OCI-LY7 (cell line): ENCODE measurements around the gene RPUSD1. TPM values are rescaled to one million over a fixed set of nuclear protein-coding genes. Genes with fewer than 3 reads are reported as not detected.

Experiments
- BruUV-seq: library from RNA; stranded (reverse); fragments of 400-500 nt; replicated peaks from 2 replicates; lab custom pipeline; 2021; lab: Mats Ljungman, UMichigan
- CTCF ChIA-PET: fragments of 300-600 bp; sonication (Branson Sonifier 250); formaldehyde crosslinking; loops from one replicate; lab custom pipeline; 2022; ENCODE audit warnings: antibody characterized with exemption; ENCODE audit not compliant: unreplicated experiment; lab: Charles Lee
- POLR2A ChIA-PET: fragments of 300-600 bp; sonication (Branson Sonifier 250); formaldehyde crosslinking; loops from one replicate; lab custom pipeline; 2022; ENCODE audit warnings: antibody characterized with exemption; lab: Charles Lee
- DNase-seq: peaks from one replicate; pipeline ENCODE4 v3.0.0-alpha.2; 2015; ENCODE audit warnings: low spot score
- H2AFZ ChIP-seq: fragments of 200-600 bp; sonication (generic), shearing (Covaris generic); 2 replicates; pipeline ENCODE4 v1.6.1; 2014; ENCODE audit warnings: mild to moderate bottlenecking, antibody characterized with exemption, low read length, moderate library complexity
- H3K27ac ChIP-seq: fragments of 200-600 bp; sonication (generic); 2 replicates; pipeline ENCODE4 v1.5.1; 2014; ENCODE audit warnings: mixed run types, low read depth, mild to moderate bottlenecking, moderate library complexity, low read length, inconsistent platforms; ENCODE audit not compliant: poor library complexity, severe bottlenecking
- H3K36me3 ChIP-seq: fragments of 200-600 bp; sonication (generic); 2 replicates; pipeline ENCODE4 v1.6.1; 2014; ENCODE audit warnings: mild to moderate bottlenecking, antibody characterized with exemption, low read length, moderate library complexity, mixed read lengths; ENCODE audit not compliant: insufficient read depth
- H3K4me1 ChIP-seq: fragments of 200-600 bp; sonication (generic); 2 replicates; pipeline ENCODE4 v1.5.1; 2014; ENCODE audit warnings: mild to moderate bottlenecking, low read length; ENCODE audit not compliant: insufficient read depth, poor library complexity, severe bottlenecking
- H3K4me2 ChIP-seq: fragments of 200-600 bp; sonication (generic); 2 replicates; pipeline ENCODE4 v1.6.1; 2014; ENCODE audit warnings: mild to moderate bottlenecking, low read length
- H3K4me3 ChIP-seq: fragments of 200-600 bp; sonication (generic); 2 replicates; pipeline ENCODE4 v1.5.1; 2014; ENCODE audit warnings: mild to moderate bottlenecking, low read depth, low read length; ENCODE audit not compliant: poor library complexity, severe bottlenecking
- H3K79me2 ChIP-seq: fragments of 200-600 bp; sonication (generic); 2 replicates; pipeline ENCODE4 v1.6.1; 2016; ENCODE audit warnings: low read depth, mild to moderate bottlenecking, low read length, moderate library complexity, mixed read lengths; ENCODE audit not compliant: insufficient read depth
- H3K9me2 ChIP-seq: fragments of 200-600 bp; sonication (generic); 2 replicates; pipeline ENCODE4 v1.6.1; 2016; ENCODE audit warnings: mild to moderate bottlenecking, low read length, mixed read lengths; ENCODE audit not compliant: insufficient read depth
- H3K9me3 ChIP-seq: fragments of 200-600 bp; sonication (generic); 2 replicates; pipeline ENCODE4 v1.6.1; 2014; ENCODE audit warnings: mild to moderate bottlenecking, mixed run types, low read length, mixed read lengths
- H4K20me1 ChIP-seq: fragments of 200-600 bp; sonication (generic); 2 replicates; pipeline ENCODE4 v1.6.1; 2014; ENCODE audit warnings: mild to moderate bottlenecking, antibody characterized with exemption, low read length, moderate library complexity, mixed read lengths; ENCODE audit not compliant: insufficient read depth
- EZH2phosphoT487 ChIP-seq: fragments of 200-600 bp; sonication (generic); IDR thresholded peaks from 2 replicates; pipeline ENCODE4 v1.6.1; 2018; ENCODE audit warnings: low read depth, borderline replicate concordance, mild to moderate bottlenecking, mixed run types, antibody characterized with exemption, low read length, moderate library complexity, mixed read lengths
- intact Hi-C: fragments of 100-400 bp; cut with micrococcal nuclease; formaldehyde crosslinking; loops from one replicate; pipeline ENCODE4 v1.10.0; 2022; ENCODE audit not compliant: unreplicated experiment
- total RNA-seq, 2 experiments: library from RNA; depleted of rRNA in 1 of 2; stranded (reverse); fragments of >200 nt in 1 of 2; shearing (Covaris generic) in 1 of 2; gene quantifications; 2 replicates each; pipeline ENCODE4 v1.2.3, GENCODE V29; 2014 to 2022
- TF ChIP-seq, protein P1 (sequence below): fragments of 200-600 bp; sonication (generic); conservative IDR thresholded peaks from 2 replicates; pipeline ENCODE4 v1.5.1; 2014; ENCODE audit warnings: mild to moderate bottlenecking, antibody characterized with exemption, low read length, moderate library complexity, mixed read lengths

Gene RPUSD1
- total RNA-seq, 2 experiments from 2014 or later: 48.6 to 64.1 TPM

DNA sequence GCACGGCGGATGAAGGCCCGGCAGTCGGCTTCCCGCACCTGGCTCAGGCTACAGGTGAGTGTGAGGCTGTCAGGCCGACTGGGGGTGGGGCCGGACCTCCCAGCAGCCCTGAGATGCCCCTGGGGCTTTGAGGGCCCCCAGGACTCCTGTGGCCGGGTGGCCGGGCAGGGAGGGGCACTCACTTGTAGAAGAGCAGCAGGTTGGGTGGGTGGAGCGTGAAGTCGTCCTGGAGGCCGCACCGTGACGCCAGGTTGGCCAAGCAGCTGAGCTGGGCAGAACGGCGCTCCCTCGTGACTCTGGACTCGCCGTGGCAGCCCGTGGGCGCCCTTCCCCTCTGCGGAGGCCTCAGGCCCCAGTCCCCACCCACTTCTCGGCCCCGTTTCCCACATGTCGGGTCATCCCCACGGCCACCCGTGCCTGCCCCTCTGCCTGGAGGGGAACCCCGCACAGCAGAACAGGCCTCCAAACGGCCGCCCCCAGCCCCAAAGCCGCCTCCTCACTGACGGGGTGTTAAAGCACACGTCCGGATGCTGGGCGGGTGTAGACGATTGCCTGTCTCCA is 12.9 kb downstream of the RPUSD1 start:
- Histone ChIP-seq H3K36me3 (no peaks in the 10 kb centered on the region), H3K4me1 (no peaks in the 10 kb centered on the region), H3K27ac (no peak overlapping the region), H3K4me3 (no peak overlapping the region), H3K9me2 (no peaks in the 10 kb centered on the region), H4K20me1 (no peaks in the 10 kb centered on the region), H3K4me2 (no peak overlapping the region), H3K9me3 (no peaks in the 10 kb centered on the region), H2AFZ (no peak overlapping the region), H3K79me2 (no peaks in the 10 kb centered on the region)
- BruUV-seq: no TSS peak
- intact Hi-C loops: no loop called here
- ChIA-PET CTCF (no interaction called here), POLR2A (interaction anchor here (0.5 kb wide), 1 partner anchor 1066 kb away, joined by 3 read pairs; no protein-coding TSS in a partner anchor)
- TF ChIP-seq, protein P1, sequence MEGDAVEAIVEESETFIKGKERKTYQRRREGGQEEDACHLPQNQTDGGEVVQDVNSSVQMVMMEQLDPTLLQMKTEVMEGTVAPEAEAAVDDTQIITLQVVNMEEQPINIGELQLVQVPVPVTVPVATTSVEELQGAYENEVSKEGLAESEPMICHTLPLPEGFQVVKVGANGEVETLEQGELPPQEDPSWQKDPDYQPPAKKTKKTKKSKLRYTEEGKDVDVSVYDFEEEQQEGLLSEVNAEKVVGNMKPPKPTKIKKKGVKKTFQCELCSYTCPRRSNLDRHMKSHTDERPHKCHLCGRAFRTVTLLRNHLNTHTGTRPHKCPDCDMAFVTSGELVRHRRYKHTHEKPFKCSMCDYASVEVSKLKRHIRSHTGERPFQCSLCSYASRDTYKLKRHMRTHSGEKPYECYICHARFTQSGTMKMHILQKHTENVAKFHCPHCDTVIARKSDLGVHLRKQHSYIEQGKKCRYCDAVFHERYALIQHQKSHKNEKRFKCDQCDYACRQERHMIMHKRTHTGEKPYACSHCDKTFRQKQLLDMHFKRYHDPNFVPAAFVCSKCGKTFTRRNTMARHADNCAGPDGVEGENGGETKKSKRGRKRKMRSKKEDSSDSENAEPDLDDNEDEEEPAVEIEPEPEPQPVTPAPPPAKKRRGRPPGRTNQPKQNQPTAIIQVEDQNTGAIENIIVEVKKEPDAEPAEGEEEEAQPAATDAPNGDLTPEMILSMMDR: no peak
- TF ChIP-seq EZH2phosphoT487: no peak
- no peak for DNase-seq

- H3K9me3 ChIP-seq: no peaks in the 10 kb centered on the region
- H3K4me2 ChIP-seq: no peak overlapping the region
- POLR2A ChIA-PET: interaction anchor here (0.7 kb wide), 1 partner anchor 326 kb away, joined by 3 read pairs; no protein-coding TSS in a partner anchor
- no peaks in the 10 kb centered on the region for H3K4me1 ChIP-seq
- no peaks in the 10 kb centered on the region for H3K79me2 ChIP-seq
- no peak overlapping the region for H3K4me3 ChIP-seq
- H4K20me1 ChIP-seq: no peaks in the 10 kb centered on the region
- no TSS peak for BruUV-seq
- CTCF ChIA-PET: no interaction called here
- H3K9me2 ChIP-seq: no peaks in the 10 kb centered on the region
- H2AFZ ChIP-seq: no peak overlapping the region
- H3K27ac ChIP-seq: no peak overlapping the region
- intact Hi-C loops: no loop called here
- no peak for DNase-seq
- H3K36me3 ChIP-seq: no peaks in the 10 kb centered on the region
- TF ChIP-seq, protein P1: no peak
- TF ChIP-seq EZH2phosphoT487: no peak
Measured at GRCh38 chr16:774086-775001, 13.8 kb downstream of the RPUSD1 start.
